OCI-LY3 (cell line): Measurements from ENCODE around the gene SLC4A5.

Experiments used
- CTCF ChIP-seq: fragments of 200-600, 300-600 bp; sonication (generic); IDR thresholded peaks from 2 replicates; pipeline ENCODE4 v1.5.1; 2014; ENCODE audit warnings: antibody characterized with exemption, low read length, low read depth
- EZH2phosphoT487 ChIP-seq: fragments of 200-600 bp; shearing (Covaris generic); IDR thresholded peaks from 2 replicates; pipeline ENCODE4 v1.6.1; 2018; ENCODE audit warnings: antibody characterized with exemption, mixed run types, low read depth

- TF ChIP-seq CTCF (no peak), EZH2phosphoT487 (no peak)
These were observed 80.5 kb downstream of the SLC4A5 start for GRCh38 chr2:74262681-74263080.
